Stimulated activated CD4-positive, alpha-beta T cell treated with anti-CD3 and anti-CD28 coated beads, Interleukin-4, amount 100 ng/mL, for 48 hours (primary cell): ENCODE data around the gene GRM4.
"Not testable (repeated sequence)": the region's sequence is repeated elsewhere in the genome, so short reads cannot be mapped to it uniquely, and the experiment has no call there.

Experiments
- DNase-seq, 2 donors: peaks; one replicate each; pipeline ENCODE4 v3.0.0-alpha.2; 2020; ENCODE audit warnings: low read depth in 2 of 2

Gene GRM4

DNA sequence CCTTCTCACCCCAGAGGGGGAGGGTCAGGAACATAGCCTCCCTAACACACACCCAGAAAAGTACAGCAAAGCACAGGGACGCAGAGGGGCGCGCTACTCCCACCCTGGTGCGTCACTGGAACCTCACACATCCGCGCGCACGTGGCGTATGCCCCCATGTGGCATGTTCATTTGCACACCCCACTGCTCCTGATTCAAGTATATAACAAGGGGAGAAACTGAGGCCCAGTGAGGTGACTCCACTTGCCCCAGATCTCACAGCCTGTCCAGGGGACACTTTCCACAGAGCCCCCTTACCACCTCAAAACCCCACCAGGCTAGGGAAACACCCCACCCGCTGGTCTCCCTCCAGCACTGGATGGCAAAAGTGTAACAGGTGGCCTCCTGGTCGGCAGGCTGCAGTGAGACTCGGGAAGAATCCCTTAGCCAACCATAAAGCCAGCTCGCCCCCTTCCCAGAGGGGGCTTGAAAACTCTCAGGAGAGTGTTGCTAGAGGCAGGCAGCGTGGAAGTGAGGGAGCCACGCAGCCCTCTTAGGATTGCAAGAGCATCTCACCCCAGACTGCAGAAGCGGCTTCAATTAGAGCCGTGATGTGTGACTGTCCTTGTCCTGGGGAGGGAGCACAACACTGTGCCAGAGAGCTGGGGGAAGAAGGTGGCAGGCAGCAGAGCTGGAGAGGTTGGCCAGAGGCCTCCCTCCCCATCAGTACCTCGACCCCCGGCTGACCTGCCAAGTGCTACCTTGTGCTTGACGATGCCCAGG, at the start of gene GRM4:
GRM4 (minus strand) TSS at position 67 of the 762 bp plus-strand sequence. CDS start 12,591 bp downstream, outside the sequence.
- no peak for DNase-seq

- no peak for DNase-seq
Measured at GRCh38 chr6:34194772-34195171, 48.9 kb upstream of the GRM4 start.

DNA sequence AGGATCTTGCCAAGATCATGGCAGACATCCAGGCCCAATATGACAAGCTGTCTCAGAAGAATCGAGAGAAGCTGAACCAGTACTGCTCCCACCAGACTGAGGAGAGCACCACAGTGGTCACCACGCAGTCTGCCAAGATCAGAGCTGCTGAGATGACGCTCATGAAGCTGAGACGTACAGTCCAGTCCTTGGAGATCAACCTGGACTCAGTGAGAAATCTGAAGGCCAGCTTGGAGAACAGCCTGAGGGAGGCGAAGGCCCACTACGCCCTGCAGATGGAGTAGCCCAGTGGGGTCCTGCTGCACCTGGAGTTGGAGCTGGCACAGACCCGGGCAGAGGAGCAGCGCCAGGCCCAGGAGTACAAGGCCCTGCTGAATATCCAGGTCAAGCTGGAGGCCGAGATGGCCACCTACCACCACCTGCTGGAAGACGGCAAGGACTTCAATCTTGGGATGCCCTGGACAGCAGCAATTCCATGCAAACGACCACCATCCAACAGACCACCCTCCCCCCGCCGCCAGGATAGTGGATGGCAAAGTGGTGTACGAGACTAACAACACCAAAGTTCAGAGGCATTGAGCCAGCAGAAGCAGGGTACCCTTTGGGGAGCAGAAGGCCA, 44.7 kb upstream of the GRM4 start:
- DNase-seq, result no peak

- DNase-seq, result peak; percentile 28 to 30
Measured at GRCh38 chr6:34189806-34190503, 44.1 kb upstream of the GRM4 start.

GRCh38 chr6:34184726-34185125, 38.8 kb upstream of the GRM4 start:
- not testable (repeated sequence) for DNase-seq

DNA sequence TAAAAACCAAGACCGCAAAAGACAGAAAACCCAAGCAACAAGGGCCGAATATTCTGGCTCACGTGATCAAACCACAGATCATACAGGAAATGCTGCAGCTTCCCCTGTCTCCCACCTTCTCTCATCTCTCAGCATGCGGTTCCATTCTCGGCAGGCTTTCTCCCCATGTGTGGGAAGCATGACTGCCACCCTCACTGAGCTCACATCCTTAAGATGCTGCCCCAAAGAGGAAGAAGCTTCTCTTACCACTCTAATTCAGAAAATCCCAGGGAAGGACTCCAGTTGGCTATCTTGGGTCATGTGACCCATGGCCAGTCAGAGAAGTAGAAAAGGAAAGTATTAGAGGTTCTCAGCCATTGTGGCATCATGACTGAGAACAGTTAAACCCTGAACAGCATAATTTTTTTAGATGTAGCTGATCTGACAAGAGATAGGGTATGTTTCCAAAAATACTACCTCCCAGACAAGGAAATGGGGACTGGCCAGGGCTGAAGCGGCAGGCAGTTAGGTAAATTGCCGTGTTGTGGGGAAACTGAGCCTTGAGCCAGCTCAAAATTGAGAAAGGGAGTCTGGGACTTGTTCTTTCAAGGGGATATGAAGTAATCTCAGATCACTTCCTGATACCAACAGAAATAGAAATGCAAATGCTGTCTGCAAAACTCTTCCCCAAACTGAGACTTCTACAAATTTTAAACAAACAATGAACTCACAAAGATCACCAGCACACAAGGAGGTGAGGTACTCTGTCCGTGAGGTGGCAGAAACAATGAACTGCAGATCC, 37.1 kb upstream of the GRM4 start:
- DNase-seq, result peak; percentile 38 to 59

DNA sequence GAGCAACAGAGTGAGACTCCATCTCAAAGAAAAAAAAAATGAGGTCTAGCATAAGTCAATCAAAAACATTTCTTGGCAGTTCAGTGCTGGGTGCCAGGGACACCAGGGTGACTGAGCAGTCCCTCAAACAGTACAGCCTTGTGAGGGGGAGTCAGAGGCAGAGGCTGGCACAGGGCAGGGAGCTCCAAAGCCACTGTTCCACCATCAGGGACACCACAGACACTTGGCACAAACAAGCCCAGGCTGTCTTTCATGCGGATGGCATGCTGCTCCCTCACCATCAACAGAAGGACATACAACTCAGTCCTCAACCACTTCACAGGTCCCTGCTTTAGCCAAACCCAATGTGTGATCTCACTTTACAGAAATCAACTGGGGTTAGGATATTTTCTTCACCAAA, 36.0 kb upstream of the GRM4 start:
- no peak for DNase-seq

DNA sequence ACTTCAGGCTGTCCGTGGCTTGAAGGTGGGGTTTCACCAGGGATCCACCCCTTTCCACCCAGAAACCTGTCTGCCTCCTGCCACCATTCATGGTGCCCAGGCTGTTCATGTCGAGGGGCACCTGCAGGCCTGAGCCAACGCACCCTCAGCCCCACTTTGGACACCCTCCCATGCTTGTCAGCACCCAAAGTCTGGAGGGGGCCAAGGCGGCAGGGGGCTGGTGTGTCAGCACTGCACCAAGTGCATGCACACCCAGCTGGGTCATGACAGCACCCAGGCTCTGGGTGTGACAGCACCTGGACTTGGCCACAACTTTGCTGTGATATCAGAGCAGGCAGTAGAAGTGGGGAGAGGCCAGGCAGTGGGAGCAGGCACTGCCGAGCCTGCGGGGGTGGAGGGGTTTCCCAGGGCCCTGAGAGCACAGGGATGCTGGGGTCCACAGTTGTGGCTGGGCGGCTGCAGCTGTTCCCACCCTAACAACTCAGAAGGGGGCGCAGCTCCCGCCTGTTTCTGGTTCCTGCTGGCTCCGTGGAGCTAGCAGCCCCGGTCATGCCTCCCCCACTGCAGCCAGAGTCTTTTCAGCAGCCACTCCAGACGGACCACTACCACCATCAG, 33.3 kb upstream of the GRM4 start:
- no peak for DNase-seq

DNA sequence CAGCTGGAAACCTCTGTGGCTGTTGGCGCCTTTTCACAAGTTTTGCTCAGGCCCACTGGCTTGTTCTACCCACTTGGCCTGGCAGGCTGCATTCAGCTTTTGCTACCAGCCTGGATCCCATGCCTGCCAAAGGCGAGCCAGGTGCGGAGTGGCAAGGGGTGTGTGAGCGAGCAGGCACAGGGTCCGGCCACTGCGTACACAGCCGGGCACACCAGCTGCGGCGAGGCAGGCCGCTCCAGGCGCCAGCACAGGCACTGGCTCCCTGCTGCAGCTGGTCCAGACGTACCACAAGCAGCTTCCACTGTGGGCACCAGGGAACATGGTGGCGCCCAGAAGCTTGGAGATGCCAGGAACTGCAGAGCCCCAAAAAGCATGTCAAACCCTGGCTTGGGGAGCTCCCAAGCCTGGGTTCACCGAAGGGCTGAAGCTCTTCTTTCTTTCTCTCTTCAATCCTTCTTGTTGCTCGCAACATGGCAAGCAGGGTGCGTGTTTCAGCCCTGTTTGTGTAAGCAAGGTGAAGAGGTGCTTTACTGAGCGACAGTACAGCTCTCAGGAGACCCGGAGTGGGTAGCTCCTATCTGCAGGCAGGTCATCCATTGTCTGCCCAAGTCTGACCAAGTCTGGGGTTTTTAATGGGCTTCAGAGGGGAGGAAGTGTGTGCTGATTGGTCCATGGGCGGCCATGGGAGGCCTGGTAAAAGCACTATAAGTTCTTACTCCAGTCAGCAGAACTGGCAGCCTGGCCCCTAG, 32.6 kb upstream of the GRM4 start:
- DNase-seq, result no peak

DNA sequence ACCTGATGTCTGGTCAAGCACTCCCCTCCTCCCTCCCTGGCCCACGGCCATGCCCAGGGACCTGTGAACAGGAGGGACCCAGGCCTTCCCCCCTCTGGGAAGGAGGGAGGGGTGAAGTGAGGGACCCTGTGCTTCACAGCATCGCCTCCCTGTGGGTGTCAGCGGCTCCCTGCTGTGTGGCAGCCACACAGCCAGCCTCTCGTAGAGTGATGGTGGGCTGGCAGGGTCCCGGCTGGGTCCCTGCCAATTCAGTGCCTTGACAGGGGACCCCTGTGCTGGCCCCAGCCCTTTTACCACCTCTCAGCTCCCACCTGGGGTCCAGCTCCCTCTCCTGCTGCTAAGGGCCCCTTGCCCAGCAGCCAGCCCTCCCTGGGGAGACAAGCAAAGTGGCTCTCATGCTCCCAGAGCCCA, 31.3 kb upstream of the GRM4 start:
- no peak for DNase-seq

DNA sequence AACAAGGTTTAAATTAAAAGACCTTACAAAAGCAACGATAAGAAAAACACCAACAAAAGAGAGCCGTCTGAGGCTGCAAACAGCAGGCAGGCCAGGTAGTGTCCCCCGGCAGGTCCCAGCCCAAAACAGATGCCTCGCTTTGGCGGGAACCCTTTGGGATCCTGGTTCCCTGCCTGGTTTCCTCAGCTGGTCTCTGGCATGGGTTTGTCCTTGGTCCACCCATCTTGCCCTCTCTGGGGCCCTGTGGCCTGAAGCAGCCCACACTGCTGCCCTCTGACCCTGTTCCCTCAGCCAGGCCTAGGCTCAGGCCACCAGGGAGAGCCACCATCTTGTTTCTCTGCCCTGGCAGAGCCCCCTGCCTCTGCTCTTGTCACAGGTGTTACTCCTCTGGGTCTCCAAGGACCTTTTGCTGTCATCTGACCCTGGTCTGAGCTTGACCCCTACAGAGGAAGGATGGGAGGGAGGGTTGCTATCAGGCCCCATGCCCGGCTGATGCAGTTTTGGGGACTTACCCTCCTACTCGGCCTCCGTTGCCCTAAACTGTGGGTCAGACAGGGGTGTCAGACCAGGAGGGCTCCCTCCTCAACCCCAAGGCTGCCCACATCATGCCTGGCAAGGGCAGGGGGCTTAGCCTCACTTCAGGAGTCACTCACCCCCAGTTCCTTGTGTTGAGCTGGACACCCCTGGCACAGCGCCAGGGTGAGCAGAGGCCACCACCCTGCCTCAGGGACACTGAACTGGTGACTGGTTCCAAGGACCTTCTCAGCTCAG, 30.6 kb upstream of the GRM4 start:
- no peak for DNase-seq

GRCh38 chr6:34174846-34175399, 29.0 kb upstream of the GRM4 start:
- no peak for DNase-seq

GRCh38 chr6:34172961-34173775, 27.3 kb upstream of the GRM4 start:
- DNase-seq, result no peak

GRCh38 chr6:34170346-34170745, 24.5 kb upstream of the GRM4 start:
- no peak for DNase-seq

DNA sequence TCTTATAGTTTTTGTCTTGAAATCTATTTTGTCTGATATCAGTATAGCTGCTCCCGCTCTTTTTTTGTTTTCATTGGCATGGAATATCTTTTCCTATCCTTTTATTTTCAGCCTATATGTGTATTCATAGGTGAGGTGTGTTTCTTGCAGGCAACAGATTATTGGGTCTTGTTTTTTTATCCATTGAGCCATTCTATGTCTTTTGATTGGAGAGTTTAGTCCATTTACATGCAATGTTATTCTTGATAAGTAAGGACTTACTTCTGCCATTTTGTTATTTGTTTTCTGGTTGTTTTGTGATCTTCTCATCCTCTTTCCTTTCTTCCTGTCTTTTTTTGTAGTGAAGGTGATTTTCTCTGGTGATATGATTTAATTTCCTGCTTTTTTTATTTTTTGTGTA, 24.0 kb upstream of the GRM4 start:
- DNase-seq, result no peak

- no peak for DNase-seq
Measured at GRCh38 chr6:34161857-34162515, 16.1 kb upstream of the GRM4 start.

DNA sequence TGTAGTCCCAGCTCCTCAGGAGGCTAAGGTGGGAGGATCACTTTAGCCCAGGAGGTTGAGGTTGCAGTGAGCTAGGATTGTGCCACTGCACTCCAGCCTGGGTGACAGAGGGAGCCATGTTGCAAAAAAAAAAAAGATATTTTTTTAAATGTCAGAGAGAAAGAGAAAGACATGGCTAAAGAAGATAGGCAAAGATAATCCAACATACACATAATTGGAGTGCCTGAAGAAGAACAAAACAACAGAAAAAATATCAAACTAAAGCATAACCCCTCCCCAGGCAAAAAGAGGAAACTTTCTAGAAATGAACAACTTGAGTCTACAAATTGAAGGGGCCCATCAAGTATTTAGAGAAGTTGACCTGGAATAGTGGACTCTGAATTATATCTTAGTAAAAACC, 14.0 kb upstream of the GRM4 start:
- DNase-seq, result no peak

DNA sequence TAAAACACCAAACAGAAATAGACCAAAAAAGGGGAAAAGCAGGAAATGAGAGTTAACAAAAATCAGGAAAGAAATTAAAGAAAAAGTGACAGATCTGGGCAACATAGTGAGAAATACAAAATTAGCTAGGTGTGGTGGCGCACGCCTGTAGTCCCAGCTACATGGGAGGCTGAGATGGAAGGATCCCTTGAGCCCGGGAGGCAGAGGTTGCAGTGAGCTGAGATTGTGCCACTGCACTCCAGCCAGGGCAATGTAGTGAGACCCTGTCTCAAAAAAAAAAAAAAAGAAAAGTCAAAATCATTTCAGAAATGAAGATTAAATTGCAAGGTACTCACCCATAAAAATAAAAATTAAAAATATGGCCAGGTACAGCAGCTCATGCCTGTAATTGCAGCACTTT, 13.0 kb upstream of the GRM4 start:
- DNase-seq, result no peak
